ENCODE results near the gene DDX3X.
"Not testable (repeated sequence)": the region's sequence is repeated elsewhere in the genome, so short reads cannot be mapped to it uniquely, and the experiment has no call there.

DNA sequence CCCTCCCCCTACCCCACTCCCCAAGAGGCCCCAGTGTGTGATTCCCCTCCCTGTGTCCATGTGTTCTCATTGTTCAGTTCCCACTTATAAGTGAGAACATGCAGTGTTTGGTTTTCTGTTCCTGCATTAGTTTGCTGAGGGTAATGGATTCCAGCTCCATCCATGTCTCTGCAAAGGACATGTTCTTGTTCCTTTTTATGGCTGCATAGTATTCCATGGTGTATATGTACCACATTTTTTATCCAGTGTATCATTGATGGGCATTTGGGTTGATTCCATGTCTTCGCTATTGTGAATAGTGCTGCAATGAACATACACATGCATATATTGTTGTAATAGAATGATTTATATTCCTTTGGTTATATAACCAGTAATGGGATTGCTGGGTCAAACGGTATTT, 68.6 kb downstream of the DDX3X start:
- TF ChIP-seq, protein P1, sequence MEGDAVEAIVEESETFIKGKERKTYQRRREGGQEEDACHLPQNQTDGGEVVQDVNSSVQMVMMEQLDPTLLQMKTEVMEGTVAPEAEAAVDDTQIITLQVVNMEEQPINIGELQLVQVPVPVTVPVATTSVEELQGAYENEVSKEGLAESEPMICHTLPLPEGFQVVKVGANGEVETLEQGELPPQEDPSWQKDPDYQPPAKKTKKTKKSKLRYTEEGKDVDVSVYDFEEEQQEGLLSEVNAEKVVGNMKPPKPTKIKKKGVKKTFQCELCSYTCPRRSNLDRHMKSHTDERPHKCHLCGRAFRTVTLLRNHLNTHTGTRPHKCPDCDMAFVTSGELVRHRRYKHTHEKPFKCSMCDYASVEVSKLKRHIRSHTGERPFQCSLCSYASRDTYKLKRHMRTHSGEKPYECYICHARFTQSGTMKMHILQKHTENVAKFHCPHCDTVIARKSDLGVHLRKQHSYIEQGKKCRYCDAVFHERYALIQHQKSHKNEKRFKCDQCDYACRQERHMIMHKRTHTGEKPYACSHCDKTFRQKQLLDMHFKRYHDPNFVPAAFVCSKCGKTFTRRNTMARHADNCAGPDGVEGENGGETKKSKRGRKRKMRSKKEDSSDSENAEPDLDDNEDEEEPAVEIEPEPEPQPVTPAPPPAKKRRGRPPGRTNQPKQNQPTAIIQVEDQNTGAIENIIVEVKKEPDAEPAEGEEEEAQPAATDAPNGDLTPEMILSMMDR (IDR thresholded peaks at IDR 0.05) = not testable (repeated sequence)
- TF ChIP-seq POLR2A (IDR thresholded peaks at IDR 0.05) = not testable (repeated sequence)
